ENCODE results near the gene PACSIN2. TPM values are rescaled to one million over a fixed set of nuclear protein-coding genes. Genes with fewer than 3 reads are reported as not detected.

PACSIN2 gene
- polyA plus RNA-seq, 2 of the 4 experiments (the other 2 are of a cell fraction) = 60.3 to 94.0 TPM

- ATAC-seq (peak; percentile 59 to 62), DNase-seq (ENCODE audit: low read depth in 1 of 2, low spot score in 1 of 2) (no peak)
Observed at GRCh38 chr22:43014316-43014868, 557 bp downstream of the PACSIN2 start.

GRCh38 chr22:43013355-43014315 is 1.3 kb downstream of the PACSIN2 start:
- CTCF ChIA-PET = interaction anchor here (0.6 to 2.3 kb wide), 3 partner anchors 20 to 464 kb away, joined by 3 to 11 read pairs (median 3); no protein-coding TSS in a partner anchor
- Histone ChIP-seq H3K4me3 (peak overlapping the region; percentile 92), H3K27ac (peak overlapping the region; percentile 90 to 93), H3K4me2 (peak overlapping the region; percentile 99), H3K9me3 (no peaks in the 10 kb centered on the region), H3K4me1 (peaks cover 55% of the 10 kb centered on the region)
- no peak for TF ChIP-seq HOXA7 (CRISPR knock-in tag; IDR thresholded peaks at IDR 0.05)
- TF ChIP-seq USF2 (IDR thresholded peaks at IDR 0.05) = no peak
- no peak for TF ChIP-seq RAD21 (conservative IDR thresholded peaks at IDR 0.05 in 1 of 2, IDR thresholded peaks at IDR 0.05 in 1 of 2)
- TF ChIP-seq SMC3 (IDR thresholded peaks at IDR 0.05) = no peak
- no peak for TF ChIP-seq ZFP36 (IDR thresholded peaks at IDR 0.05; ENCODE audit: borderline replicate concordance, partially characterized antibody)
- no peak for TF ChIP-seq HDAC2 (IDR thresholded peaks at IDR 0.05)
- no peak for TF ChIP-seq CHD2 (IDR thresholded peaks at IDR 0.05; ENCODE audit: low read length, partially characterized antibody)
- TF ChIP-seq BHLHE40 (IDR thresholded peaks at IDR 0.05; ENCODE audit: low read depth, low read length) = no peak
- TF ChIP-seq FOSB (CRISPR knock-in tag; IDR thresholded peaks at IDR 0.05) = no peak
- TF ChIP-seq HEYL (CRISPR knock-in tag; IDR thresholded peaks at IDR 0.05) = no peak
- POLR2A ChIA-PET = interaction anchor here (0.7 to 3.1 kb wide), 4 partner anchors 8 to 23 kb away, joined by 4 to 25 read pairs (median 13); no protein-coding TSS in a partner anchor
- ATAC-seq (peak; percentile 3 to 5; a peak in 4 of 6 replicates), DNase-seq (ENCODE audit: low read depth in 1 of 2, low spot score in 1 of 2) (no peak), FAIRE-seq (no peak)
- WGBS (ENCODE audit: missing lambda C conversion rate) = 22% methylated on average over 12 of the region's 16 CpGs

More at GRCh38 chr22:43014316-43014868, 557 bp downstream of the PACSIN2 start:
- Histone ChIP-seq H3K27ac (peak overlapping the region; percentile 90 to 93), H3K4me1 (peaks cover 52% of the 10 kb centered on the region), H3K4me3 (peak overlapping the region; percentile 92), H3K4me2 (peak overlapping the region; percentile 99), H3K9me3 (no peaks in the 10 kb centered on the region)
- ChIA-PET CTCF (interaction anchor here (1.2 to 2.5 kb wide), 4 partner anchors 13 to 24 kb away, joined by 4 to 11 read pairs (median 8); no protein-coding TSS in a partner anchor), POLR2A (interaction anchor here (0.8 to 3.1 kb wide), 6 partner anchors 9 to 399 kb away, joined by 3 to 25 read pairs (median 5); no protein-coding TSS in a partner anchor)
- TF ChIP-seq ZSCAN20 (CRISPR knock-in tag; IDR thresholded peaks at IDR 0.05) = no peak
- no peak for TF ChIP-seq RARB (CRISPR knock-in tag; IDR thresholded peaks at IDR 0.05)
- TF ChIP-seq NPAS2 (CRISPR knock-in tag; IDR thresholded peaks at IDR 0.05; ENCODE audit: borderline replicate concordance) = no peak
- no peak for TF ChIP-seq CBX2 (IDR thresholded peaks at IDR 0.05; ENCODE audit: borderline replicate concordance, low read depth)
- no peak for TF ChIP-seq ATOH8 (CRISPR knock-in tag; IDR thresholded peaks at IDR 0.05; ENCODE audit: low read depth)
- no peak for TF ChIP-seq CHD4 (IDR thresholded peaks at IDR 0.05; ENCODE audit: borderline replicate concordance)
- no peak for TF ChIP-seq MAFK (IDR thresholded peaks at IDR 0.05; ENCODE audit: partially characterized antibody)
- no peak for TF ChIP-seq POLR2AphosphoS2 (conservative IDR thresholded peaks at IDR 0.05; ENCODE audit: low read length)
- TF ChIP-seq FOSB (CRISPR knock-in tag; IDR thresholded peaks at IDR 0.05) = no peak
- TF ChIP-seq BHLHE40 (IDR thresholded peaks at IDR 0.05; ENCODE audit: low read depth, low read length) = no peak
- no peak for TF ChIP-seq RCOR1 (IDR thresholded peaks at IDR 0.05; ENCODE audit: low read depth, low read length)
- TF ChIP-seq USF2 (IDR thresholded peaks at IDR 0.05) = no peak
- no peak for TF ChIP-seq KDM1A (IDR thresholded peaks at IDR 0.05; ENCODE audit: low read depth)
- no peak for TF ChIP-seq SREBF2 (IDR thresholded peaks at IDR 0.05)
- no peak for TF ChIP-seq HOXB5 (CRISPR knock-in tag; IDR thresholded peaks at IDR 0.05)
- no peak for TF ChIP-seq KDM5A (IDR thresholded peaks at IDR 0.05)
- no peak for TF ChIP-seq BCL3 (IDR thresholded peaks at IDR 0.05)
- no peak for TF ChIP-seq FOSL2 (IDR thresholded peaks at IDR 0.05)
- no peak for TF ChIP-seq FOSL2 (CRISPR knock-in tag; IDR thresholded peaks at IDR 0.05)
- TF ChIP-seq MAZ (IDR thresholded peaks at IDR 0.05; ENCODE audit: borderline replicate concordance, low read depth, low read length) = no peak
- no peak for FAIRE-seq
- WGBS (ENCODE audit: missing lambda C conversion rate) = under 1% methylated on average over 20 of the region's 39 CpGs

Data from A549 (cell line).